Measurements from ENCODE around the gene TASP1.
A peak's percentile ranks its signal among the peaks of the same experiment; 100 is the strongest.

The TASP1 gene

DNA sequence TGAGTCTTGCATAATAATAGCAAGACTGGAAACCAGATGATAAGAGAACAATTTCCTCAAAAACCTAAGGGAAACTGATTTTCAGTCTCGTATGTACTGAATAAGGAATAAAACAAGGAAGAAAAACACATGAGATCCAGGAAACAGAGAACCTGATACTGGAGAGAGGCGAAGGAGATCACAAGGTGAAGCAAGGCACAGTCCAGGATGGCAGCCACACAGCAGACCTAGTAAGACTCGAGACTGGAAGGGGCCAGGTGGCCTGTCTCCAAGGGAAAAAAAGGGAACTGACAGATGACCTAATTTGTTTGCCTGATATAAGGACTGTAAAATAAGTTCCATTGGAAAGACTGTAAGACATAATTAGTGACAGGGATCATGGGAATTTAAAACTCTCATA, 71.1 kb downstream of the TASP1 start:
- DNase-seq: no peak

DNA sequence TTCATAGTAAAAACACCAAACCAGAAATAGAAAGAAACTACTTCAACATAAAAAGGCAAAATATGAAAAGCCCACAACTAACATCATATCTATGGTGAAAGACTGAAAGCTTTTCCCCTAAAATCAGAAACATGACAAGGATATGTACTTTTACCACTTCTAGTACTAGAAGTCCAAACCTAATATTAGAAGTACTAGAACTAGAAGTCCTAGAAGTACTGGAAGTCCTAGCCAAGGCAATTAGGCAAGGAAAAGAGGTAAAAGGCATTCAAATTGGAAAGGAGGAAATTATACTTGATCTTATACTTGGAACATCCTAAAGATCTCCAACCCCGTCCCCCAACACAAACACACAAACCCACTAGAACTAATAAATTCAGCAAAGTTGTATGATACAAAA, 74.9 kb downstream of the TASP1 start:
- DNase-seq: no peak

DNA sequence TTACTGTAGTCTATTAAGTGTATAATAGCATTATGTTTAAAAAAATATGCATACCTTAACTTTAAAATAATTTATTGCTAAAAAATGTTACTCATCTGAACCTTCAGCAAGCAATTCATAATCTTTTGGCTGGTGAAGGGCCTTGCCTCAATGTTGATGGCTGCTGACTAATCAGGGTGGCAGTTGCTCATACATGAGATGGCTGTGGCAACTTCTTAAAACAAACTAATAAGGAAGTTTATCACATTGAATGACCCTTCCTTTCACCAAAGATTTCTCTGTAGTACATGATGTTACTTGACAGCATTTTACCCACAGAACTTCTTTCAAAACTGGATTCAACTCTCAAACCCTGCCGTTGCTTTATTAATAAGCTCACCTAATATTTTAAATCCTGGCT, 84.0 kb downstream of the TASP1 start:
- DNase-seq: no peak

DNA sequence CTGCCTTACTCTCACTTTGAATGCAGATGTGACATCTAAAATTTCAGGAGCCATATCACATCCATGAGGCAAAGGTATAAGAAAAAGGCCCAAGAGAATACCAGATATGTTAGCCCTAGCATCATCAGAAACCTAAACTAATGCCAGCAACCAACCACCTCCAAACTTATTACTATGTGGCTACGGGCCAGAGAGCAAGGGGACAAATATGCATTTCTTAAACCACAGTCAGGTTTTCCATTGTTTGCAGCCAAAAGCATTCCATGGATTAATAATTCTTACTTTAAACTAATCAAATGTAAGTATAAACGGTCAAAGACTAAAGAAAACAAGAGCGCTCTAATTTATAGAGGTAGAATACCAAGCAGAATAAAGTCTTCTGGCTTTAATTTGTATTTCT, 84.7 kb downstream of the TASP1 start:
- no peak for DNase-seq

DNA sequence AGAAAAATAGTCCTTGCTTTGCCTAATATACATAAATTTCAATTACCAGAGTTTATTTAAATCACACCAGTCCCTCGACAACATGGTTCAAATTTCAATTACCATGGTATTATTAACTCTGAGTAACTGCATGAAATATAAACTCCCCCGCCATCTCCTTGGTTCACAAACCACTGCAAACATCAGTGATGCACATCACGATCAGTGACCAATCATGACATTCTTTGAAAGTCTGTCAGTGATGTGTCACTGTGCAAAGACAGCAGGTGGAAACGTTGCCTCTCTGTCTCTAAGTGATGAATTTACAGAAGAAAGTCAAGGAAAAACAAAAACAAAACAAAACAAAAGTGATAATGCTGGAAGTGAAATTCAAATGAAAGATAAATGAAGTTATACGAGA, 86.7 kb downstream of the TASP1 start:
- DNase-seq: no peak

DNA sequence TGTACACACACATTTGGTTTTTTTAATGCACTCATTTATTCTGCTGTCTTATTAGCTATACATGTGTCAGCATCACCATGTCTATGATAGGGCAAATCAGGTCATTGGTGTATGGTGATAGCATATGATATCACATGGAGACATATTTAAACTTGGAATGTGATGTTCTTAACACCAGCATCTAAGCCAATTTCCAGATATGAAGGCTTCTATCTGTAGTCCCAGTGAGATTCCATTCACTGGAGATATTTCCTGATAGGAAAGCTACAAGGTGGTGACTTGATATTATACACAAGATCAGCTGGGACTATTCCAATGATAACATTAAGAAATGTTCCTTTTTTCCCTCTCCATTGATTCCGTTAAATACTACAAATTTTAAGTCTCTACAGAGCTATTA, 89.3 kb downstream of the TASP1 start:
- DNase-seq: no peak

DNA sequence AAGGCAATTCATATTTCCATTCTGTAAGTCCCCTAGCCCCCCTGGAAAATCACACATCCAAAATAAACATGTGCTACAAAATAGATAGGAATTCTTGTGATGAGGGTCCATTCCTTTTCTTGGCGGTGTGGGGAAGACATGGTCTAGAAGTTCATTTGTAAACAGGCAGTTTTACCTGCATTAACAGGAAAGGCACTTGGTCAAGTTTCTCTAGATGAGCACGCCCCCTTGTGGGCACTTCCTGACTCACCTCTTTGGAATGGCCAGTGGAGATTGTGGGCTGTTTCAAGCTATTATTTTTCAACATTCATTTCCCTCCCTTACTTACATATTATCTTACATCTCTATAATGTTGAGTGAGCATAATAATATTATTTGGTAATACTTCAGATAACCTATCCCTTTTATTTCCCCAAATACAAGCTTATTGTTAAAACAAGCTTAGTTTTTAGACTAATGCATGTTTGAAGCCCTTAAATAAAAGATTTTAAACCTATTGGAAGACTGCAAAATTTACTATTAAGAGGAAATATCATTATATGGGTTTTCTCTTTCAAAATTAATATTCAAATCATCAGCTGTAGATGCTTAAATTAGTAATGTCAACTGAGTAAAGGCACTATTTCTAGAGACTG, 92.1 kb downstream of the TASP1 start:
- DNase-seq: peak; percentile 80

DNA sequence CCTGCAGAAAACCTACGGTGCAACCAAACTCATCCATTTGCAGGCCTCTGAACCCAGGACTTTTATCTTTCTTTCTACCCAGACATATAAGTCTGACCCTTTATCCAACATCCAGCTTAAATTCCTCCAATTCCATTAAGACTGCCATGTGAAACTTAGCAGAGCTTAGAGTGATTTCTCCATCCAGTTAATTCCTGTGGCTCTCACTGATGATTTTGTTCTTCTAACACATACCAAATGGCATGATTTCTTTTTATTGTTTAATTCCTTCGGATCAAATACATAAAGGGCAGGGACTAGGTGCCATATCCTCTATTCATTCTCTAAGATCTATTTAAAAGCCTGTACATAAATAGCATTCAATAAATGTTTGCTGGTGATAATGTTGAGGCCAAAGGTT, 92.9 kb downstream of the TASP1 start:
- no peak for DNase-seq

DNA sequence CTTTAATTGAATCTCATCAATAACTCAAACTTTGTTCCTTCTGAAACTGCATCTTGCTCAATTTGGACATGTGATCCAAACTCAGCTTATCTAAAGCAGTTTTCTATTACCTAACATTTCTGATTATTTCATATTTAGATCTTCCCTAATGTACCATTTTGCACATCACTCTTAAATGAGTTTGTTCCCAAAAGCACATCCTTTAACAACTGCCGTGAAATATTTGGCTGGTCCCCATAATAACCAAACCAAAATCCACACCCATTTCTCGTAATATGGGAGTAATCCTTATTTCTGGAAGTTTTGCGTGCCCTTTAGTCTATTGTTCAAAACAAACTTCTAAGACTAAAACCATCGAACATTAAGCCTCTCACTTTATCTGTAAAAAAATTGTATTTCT, 94.9 kb downstream of the TASP1 start:
- DNase-seq: no peak

DNA sequence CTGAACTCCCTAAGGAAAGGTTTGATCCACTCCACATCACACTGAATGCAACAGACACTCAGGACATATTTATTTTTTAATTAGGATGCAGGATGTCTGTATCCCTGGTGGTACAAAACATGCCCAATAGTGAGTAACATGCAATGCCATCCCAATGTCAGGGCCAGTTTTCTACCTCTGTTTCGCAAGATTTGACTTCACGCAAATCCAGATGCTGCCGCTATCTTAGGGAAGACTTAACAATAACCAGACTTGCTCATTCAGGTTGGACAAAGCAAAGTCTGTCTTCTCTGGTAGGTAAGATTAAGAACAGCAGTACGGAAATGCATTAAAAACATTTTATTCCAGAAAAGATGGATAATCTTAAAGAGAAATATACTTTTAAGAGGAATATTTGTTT, 103.1 kb downstream of the TASP1 start:
- no peak for DNase-seq

DNA sequence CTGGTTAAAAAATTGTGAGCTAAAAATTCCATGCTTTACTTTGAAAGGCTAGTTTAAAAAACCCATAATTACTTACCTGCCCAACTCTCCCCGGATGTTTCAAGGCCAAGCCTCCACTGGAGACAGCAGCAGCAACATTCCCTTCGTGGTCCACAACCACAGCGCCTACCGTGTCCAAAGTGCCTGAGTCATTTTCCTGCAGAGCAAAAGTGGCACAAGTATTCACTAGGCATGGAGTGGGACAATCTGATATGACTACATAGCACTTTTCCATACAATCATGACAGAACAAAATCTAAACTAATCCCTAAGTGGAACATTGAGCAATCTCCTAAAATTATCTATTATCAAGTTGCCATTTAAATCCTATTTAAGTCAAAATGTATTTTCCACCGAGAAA, 104.8 kb downstream of the TASP1 start:
- no peak for DNase-seq

DNA sequence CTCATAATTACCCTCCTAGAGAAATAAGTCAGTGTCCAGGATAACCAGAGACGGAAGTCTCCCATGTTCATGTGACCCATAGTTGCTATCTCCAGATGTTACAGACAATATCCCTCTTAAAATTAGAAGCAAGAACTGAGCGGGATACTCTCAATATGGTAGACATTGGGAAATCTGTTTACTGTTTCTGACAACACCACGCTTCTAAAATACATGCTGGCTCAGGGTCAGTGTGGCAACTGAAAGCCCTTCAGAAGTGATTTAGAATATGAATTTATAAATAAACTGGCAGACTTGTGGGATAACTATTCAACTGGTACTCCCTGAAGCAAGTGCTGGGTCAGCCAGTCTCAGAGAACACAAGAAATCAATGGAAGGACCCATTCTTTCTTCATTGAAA, 108.6 kb downstream of the TASP1 start:
- no peak for DNase-seq

DNA sequence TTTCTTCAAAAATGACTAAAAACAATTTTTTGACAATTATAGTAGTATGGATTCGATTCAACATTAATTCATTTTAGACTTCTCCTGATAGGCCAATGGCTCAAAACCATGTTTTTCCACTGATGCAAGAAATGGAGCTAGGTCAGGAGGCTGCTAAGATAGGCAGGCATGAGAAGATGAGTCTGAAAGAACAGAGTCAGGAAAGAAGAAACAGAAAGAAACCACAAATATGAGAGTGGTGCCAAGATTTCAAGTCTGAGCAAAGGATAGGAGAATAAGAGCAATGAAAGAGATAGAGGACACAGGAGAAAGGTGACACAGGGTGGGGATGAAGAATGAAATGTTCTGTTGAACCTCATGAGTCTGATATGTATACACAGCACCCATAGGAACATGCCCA, 112.2 kb downstream of the TASP1 start:
- DNase-seq: no peak

DNA sequence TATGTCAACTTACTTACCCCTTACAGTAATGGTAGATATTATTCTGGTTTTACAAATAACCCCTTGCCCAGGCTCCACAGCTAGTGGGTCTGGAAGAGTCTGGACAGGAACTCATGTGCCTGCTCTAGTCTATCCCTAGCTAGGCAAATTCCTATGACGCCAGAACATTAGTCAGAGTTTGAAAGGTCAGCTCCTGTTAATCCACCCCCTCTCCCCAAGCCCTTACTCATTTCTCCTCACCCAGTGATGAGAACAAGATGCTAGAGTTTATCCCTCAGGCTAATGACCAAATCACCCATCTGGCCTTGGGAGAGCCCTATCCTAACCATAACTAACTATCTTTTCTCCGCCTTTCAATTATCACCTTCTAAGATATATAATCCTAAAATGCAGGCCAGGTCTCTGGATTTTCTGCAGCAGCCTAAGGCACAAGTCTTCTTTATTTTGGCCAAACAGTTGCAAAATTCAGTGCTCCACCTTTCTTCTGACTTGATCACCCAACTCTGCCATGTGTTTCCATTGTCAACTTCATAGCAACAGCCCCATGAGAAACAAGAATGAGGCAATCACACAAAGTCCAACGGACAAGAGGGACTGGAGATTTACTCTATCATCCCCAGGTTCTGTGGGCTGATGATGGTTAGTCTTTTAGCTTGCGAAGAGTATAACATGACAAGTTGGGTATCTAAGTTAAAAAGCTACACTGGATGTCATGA, 113.3 kb downstream of the TASP1 start:
- no peak for DNase-seq

DNA sequence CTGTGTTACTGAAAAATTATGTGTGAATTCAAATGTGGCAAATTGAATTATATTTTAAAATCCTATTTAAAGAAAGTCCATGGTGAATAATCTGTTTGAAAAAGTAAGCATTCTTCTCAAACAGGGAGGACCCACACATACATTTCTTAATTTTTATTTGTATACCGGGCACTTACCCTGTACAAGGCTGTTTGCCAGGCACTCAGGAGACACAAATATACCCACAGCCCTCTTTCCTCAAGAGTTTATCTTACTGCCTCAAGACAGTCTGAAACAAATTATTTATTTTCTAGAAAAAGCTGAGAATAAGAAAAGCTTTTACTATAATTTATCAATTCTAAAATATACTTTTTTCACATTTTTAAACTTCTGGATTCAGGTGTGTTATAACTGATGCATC, 114.4 kb downstream of the TASP1 start:
- DNase-seq: no peak

DNA sequence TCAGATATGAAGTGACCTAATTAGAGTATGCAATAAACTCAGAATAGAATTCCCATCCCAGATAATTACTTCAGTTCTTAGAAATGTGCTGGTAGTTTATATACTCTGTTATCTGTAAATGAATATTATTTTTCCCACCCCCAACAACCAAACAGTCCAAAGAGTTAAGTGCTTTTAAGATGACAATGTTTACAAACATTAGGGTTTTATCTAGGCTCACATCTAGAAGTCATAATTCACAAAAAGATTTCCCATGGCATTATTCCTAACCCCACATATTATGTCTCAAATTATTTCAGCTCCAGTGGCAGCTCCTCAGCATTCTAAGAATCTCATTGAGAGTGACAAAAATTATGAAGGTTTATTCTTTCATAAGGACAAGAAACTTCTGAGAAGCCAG, 120.9 kb downstream of the TASP1 start:
- no peak for DNase-seq

DNA sequence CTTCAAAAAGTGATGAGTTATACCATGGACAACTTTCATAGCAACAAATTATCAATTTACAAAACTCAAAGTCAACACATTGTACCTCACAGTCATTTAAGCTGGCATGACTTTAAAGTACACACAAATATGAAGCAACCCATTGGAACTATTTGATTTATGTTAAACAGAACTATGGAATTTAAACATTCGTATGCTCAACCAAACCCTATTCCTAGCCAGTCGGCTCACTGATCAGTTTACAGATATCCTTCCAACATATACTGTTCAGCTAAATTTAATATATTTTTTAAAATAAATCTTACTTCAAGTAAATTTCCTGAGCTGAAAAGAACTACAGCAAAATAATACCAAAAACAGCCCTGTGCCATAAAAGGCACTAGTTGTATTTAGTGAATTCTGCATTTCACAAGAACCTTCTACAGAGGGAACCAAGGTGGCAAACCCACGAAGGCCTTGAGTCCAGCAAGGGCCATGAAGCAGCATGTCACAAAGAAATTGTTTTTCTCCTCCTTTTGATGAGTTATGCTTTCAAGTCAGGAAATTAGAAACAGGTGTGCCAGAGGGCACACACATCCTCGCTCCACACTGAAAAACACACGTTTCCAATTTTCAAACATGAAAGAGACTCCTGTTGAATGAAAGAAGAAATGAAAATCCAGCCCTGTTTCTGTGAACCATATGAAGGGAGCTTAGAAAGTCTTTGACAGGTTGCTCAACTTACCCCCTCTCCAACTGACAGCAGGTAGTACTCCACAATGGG, 122.8 kb downstream of the TASP1 start:
- no peak for DNase-seq

DNA sequence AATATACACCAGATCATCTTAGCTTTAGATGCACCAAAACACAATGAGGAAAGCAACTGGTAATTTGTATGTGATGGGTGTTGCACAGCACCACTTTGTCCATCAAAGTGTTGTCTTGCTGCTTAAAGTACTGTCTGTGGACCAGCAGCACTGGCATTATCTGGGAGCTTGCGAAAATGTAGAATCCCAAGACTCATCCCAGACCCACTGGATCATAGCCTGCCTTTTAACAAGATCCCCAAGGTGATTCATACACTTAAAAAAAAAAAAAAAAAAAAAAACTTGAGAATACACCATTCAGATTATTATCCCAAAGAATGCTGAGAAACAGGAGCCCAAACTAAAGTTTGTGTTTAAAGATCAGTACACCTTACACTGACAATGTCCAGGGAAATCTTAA, 123.4 kb downstream of the TASP1 start:
- DNase-seq: no peak

DNA sequence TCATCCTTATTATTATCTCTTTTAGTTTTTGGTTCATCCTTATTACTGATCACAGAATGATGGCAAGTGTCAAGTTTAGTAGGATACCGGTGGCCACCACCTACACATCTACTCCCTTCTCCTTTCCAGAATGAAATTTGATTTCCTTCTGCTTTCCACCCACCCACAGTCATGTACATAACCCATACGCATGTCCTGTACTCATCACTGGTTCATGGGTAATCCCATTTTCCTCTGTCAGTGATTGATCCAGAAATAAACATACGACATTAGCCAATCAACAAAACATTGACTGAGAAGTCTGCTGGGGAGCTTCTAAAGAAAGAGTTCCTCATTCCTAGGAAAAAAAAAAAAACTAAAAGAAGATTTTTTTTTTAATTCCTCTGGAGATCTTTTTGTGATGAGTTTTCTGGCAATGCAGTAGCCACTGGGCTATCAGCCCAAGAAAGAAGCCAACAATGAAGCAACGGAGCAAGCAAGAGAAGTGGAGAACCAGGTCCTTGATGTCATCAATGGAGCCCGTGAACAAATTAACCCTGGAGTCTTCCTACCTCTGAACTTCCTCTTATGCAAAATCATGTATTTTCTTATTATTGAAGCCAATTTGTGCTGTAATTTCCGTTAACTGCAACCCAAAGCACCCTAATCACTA, 127.8 kb downstream of the TASP1 start:
- no peak for DNase-seq

DNA sequence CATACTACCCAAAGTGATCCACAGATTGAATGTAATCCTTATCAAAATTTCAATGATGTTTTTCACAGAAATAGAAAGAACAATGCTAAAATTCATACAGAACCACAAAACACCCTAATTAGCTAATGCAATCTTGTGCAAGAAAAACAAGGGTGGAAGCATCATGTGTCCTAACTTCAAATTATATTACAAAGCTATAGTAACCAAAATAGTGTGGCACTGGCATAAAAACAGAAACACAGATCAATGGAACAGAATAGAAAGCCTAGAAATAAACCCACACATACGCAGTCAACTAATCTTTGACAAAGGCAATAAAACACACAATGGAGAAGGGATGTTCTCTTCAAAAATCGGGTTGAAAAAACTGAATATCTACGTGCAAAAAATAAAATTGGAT, 131.1 kb downstream of the TASP1 start:
- DNase-seq: no peak

DNA sequence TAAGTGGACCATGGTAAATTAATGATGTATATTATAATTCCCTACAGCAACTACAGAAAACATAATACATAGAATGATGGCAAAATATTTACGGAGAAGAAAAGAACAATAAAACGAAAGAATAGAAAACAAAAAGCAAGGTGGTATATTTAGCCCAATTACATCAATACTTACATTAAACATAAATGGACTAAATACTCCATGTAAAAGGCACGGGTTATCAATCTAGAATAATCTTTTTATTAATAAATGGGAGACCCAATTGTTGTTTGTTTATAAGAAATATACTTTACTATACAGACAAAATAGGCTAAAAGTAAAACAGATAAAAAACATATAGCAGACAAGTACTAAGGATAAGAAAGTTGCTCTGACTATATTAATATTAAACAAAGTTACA, 137.2 kb downstream of the TASP1 start:
- no peak for DNase-seq

DNA sequence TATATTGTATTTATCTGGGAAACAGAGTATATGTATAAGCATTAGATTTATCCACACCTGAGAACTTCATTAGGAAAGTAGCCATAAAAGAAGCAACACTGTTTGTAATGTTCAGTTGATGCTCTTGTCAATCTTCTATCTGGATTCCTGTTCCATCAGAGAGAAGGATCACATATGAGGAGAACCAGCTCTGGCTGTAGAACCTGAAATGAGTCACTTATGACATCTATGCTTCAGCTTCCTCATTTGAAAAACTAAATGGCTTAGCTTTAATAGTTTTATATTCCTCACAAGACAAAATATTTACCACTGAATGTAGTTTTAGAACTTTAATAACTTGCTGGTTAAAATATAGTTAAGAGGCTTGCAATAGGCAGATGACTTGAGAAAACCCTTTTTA, 144.7 kb downstream of the TASP1 start:
- no peak for DNase-seq

DNA sequence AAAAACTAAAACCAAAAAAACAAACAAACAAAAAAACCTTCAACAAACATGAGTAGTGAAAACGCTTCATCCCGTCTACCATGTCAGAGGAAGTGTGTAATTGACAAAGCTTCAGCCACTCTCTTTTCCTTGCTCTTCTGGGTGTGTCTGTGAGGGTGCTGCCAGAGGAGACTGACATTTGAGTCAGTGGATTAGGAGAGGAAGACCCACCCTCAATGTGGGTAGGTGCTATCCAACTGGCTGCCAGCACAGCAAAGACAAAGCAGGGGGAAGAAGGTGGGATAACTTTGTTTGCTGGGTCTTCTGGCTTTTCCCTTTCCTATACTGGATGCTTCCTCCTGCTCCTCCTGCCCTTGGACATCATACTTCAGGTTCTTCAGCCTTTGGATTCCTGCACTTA, 145.6 kb downstream of the TASP1 start:
- no peak for DNase-seq

DNA sequence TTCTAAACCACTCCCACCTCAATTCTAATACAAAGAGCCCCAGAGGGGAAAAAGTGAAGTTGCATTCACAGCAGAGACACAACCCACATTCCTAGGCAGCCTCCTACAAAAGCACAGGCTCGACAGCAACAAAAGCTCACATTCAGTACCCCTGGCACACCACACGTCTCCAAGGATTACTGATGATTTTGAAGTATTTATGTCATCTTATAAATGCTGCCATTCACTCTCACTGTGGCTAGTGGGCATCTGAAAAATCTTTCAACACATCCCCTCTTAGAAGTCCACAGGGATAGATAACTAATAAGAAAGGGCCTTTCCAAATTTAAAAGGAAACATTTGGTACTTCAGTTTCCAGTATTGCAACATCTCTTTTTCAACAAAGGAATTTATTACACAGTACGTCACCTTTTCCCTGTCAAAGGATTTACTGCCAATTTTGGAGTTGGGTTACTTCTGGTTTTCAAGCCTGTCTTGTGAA, 146.7 kb downstream of the TASP1 start:
- DNase-seq: no peak
